A549 (cell line): Measurements from ENCODE around the gene MFN2. TPM values are rescaled to one million over a fixed set of nuclear protein-coding genes. Genes with fewer than 3 reads are reported as not detected.

Experiments used
- ATAC-seq, 2 experiments: fragments of 200-7000 bp in 1 of 2; fragments of >200 bp in 1 of 2; cut with Nextera tagmentation in 1 of 2; cut with Tn5 transposase in 1 of 2; 3 replicates each; pipeline versions ENCODE4 v1.8.0 to v1.9.1; 2018 to 2020; ENCODE audit warnings: mild to moderate bottlenecking in 1 of 2, moderate library complexity in 1 of 2
- CTCF ChIA-PET: fragments of 300-600 bp; sonication (Branson Sonifier 250); formaldehyde crosslinking; extraction: SDS; loops from one replicate; lab custom pipeline; 2021; ENCODE audit warnings: antibody characterized with exemption, inconsistent platforms; lab: Yijun Ruan, JAX
- POLR2A ChIA-PET: fragments of 350-600 bp; formaldehyde crosslinking; extraction: SDS; loops from one replicate; lab custom pipeline; 2021; ENCODE audit warnings: antibody characterized with exemption, inconsistent platforms; lab: Yijun Ruan, JAX
- DNase-seq, 2 experiments: peaks; one replicate each; pipeline versions ENCODE4 v3.0.0 to v3.0.0-alpha.2; 2011 to 2016; ENCODE audit warnings: low read depth in 1 of 2, low spot score in 1 of 2
- FAIRE-seq: peaks from 2 replicates; lab custom pipeline; 2011; peaks lifted over from hg19 to GRCh38; lab: Jason Lieb, UNC
- H3K27ac ChIP-seq, 2 experiments: fragments of >200 bp; sonication (Bioruptor Twin); formaldehyde crosslinking; 3 replicates each; pipeline ENCODE4 v1.5.1; 2016 to 2017
- H3K4me1 ChIP-seq: fragments of >200 bp; sonication (Bioruptor Twin); formaldehyde crosslinking; 3 replicates; pipeline ENCODE4 v1.6.1; 2016
- H3K4me2 ChIP-seq: fragments of >200 bp; sonication (Bioruptor Twin); formaldehyde crosslinking; 3 replicates; pipeline ENCODE4 v1.6.1; 2016
- H3K4me3 ChIP-seq: fragments of >200 bp; sonication (Bioruptor Twin); formaldehyde crosslinking; 3 replicates; pipeline ENCODE4 v1.5.1; 2016
- H3K9me3 ChIP-seq: fragments of >200 bp; sonication (Bioruptor Twin); formaldehyde crosslinking; 3 replicates; pipeline ENCODE4 v1.6.1; 2016
- BHLHE40 ChIP-seq: IDR thresholded peaks from 2 replicates; pipeline ENCODE4 v1.6.1; 2012; ENCODE audit warnings: low read depth, low read length, inconsistent platforms
- CBX2 ChIP-seq: fragments of 200-600 bp; sonication (generic); IDR thresholded peaks from 2 replicates; pipeline ENCODE4 v1.6.1; 2016; ENCODE audit warnings: low read depth, mild to moderate bottlenecking, borderline replicate concordance
- CBX8 ChIP-seq: fragments of 200-600 bp; sonication (generic); IDR thresholded peaks from 2 replicates; pipeline ENCODE4 v1.6.1; 2016
- CHD4 ChIP-seq: fragments of 200-600 bp; sonication (generic); IDR thresholded peaks from 2 replicates; pipeline ENCODE4 v1.6.1; 2016; ENCODE audit warnings: antibody characterized with exemption, mild to moderate bottlenecking, borderline replicate concordance
- E2F6 ChIP-seq: IDR thresholded peaks from 2 replicates; pipeline ENCODE4 v1.6.1; 2012; ENCODE audit warnings: low read depth, borderline replicate concordance
- ELK1 ChIP-seq: fragments of 150-350 bp; IDR thresholded peaks from 2 replicates; pipeline ENCODE4 v1.6.1; 2014; ENCODE audit warnings: low read depth, mild to moderate bottlenecking, low read length
- FOSL2 ChIP-seq, 2 experiments: fragments of 450-650 bp in 1 of 2; fragments of >200 bp in 1 of 2; sonication (Bioruptor Twin) in 1 of 2; formaldehyde crosslinking; IDR thresholded peaks; 2 replicates each; pipeline versions ENCODE4 v1.5.0 to v1.6.1; 2016 to 2020; ENCODE audit warnings: mild to moderate bottlenecking in 1 of 2, moderate library complexity in 1 of 2
- FOXS1 ChIP-seq: fragments of 250-450 bp; sonication (Bioruptor Pico); IDR thresholded peaks from 2 replicates; pipeline ENCODE4 v1.5.0; 2020; ENCODE audit warnings: mild to moderate bottlenecking, moderate library complexity
- HEYL ChIP-seq: fragments of 250-450 bp; sonication (Bioruptor Pico); IDR thresholded peaks from 2 replicates; pipeline ENCODE4 v1.8.0; 2021; ENCODE audit warnings: mild to moderate bottlenecking, moderate library complexity
- HOXB13 ChIP-seq: fragments of 250-450 bp; sonication (Bioruptor Pico); IDR thresholded peaks from 2 replicates; pipeline ENCODE4 v1.5.0; 2020; ENCODE audit warnings: low read depth, mild to moderate bottlenecking, moderate library complexity
- KDM1A ChIP-seq: fragments of 200-600 bp; sonication (generic); IDR thresholded peaks from 2 replicates; pipeline ENCODE4 v1.6.1; 2016; ENCODE audit warnings: low read depth, mild to moderate bottlenecking
- NFE2L2 ChIP-seq: fragments of 150-350 bp; conservative IDR thresholded peaks from 2 replicates; pipeline ENCODE4 v1.6.1; 2014; ENCODE audit warnings: low read length
- NPAS2 ChIP-seq: fragments of 250-450 bp; sonication (Bioruptor Pico); IDR thresholded peaks from 2 replicates; pipeline ENCODE4 v1.8.0; 2022; ENCODE audit warnings: mild to moderate bottlenecking, moderate library complexity, borderline replicate concordance
- SMC3 ChIP-seq: fragments of >200 bp; sonication (Bioruptor Twin); formaldehyde crosslinking; IDR thresholded peaks from 3 replicates; pipeline ENCODE4 v1.6.1; 2018; ENCODE audit warnings: inconsistent platforms
- TFCP2L1 ChIP-seq: fragments of 250-450 bp; sonication (Bioruptor Pico); IDR thresholded peaks from 2 replicates; pipeline ENCODE4 v1.5.0; 2021; ENCODE audit warnings: mild to moderate bottlenecking
- USF2 ChIP-seq: fragments of 450-650 bp; IDR thresholded peaks from 2 replicates; pipeline ENCODE4 v1.6.1; 2014; ENCODE audit warnings: antibody characterized with exemption
- ZFP36 ChIP-seq: fragments of 450-650 bp; IDR thresholded peaks from 2 replicates; pipeline ENCODE4 v1.6.1; 2014; ENCODE audit warnings: borderline replicate concordance; ENCODE audit not compliant: partially characterized antibody
- WGBS: methylation state at CpG from one replicate; pipeline ENCODE4 v1.1.6; 2017; ENCODE audit errors: missing lambda C conversion rate; 5-methylcytosine and 5-hydroxymethylcytosine counted together
- polyA plus RNA-seq, 4 experiments: library from polyadenylated mRNA; depleted of rRNA in 3 of 4; stranded (reverse); fragments of >200 nt; fragmentation: RNase III in 1 of 4; extraction: RNeasy Plus Mini Kit Qiagen cat#74134 plus additional on column Dnase treatment in 1 of 4; gene quantifications; 2 replicates in 3 of 4; 3 replicates in 1 of 4; pipeline ENCODE4 v1.2.3, GENCODE V29; 2011 to 2017
- TF ChIP-seq, protein P1 (sequence below): fragments of 250-450 bp; sonication (Bioruptor Pico); IDR thresholded peaks from 2 replicates; pipeline ENCODE4 v1.5.0; 2020; ENCODE audit warnings: low read depth, mild to moderate bottlenecking, moderate library complexity

The MFN2 gene
- polyA plus RNA-seq, 2 of the 4 experiments (the other 2 are of a cell fraction): 34.7 to 36.8 TPM

GRCh38 chr1:11940260-11940921, 39.9 kb upstream of the MFN2 start:
- CTCF ChIA-PET: interaction anchor here (1.3 kb wide), 1 partner anchor 32 kb away, joined by 3 read pairs; no protein-coding TSS in a partner anchor
- no peak overlapping the region for H3K27ac ChIP-seq
- peaks cover 11% of the 10 kb centered on the region; the same call in 2 of the 3 replicates for H3K4me1 ChIP-seq
- TF ChIP-seq, protein P1, sequence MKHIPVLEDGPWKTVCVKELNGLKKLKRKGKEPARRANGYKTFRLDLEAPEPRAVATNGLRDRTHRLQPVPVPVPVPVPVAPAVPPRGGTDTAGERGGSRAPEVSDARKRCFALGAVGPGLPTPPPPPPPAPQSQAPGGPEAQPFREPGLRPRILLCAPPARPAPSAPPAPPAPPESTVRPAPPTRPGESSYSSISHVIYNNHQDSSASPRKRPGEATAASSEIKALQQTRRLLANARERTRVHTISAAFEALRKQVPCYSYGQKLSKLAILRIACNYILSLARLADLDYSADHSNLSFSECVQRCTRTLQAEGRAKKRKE (CRISPR knock-in tag): no peak
- TF ChIP-seq KDM1A: peak; percentile 48; the same call in 1 of the 2 replicates
- TF ChIP-seq, all 56 proteins: peak for 1
- POLR2A ChIA-PET: interaction anchor here (1.0 kb wide), 1 partner anchor 30 kb away, joined by 3 read pairs; no protein-coding TSS in a partner anchor
- Histone ChIP-seq H3K4me2 (no peak overlapping the region), H3K4me3 (no peak overlapping the region), H3K9me3 (no peaks in the 10 kb centered on the region)
- DNase-seq: no peak
- 82% methylated on average over 9 of the region's 9 CpGs for WGBS
- no peak for FAIRE-seq
- ATAC-seq: no peak; a peak in 1 of 6 replicates

DNA sequence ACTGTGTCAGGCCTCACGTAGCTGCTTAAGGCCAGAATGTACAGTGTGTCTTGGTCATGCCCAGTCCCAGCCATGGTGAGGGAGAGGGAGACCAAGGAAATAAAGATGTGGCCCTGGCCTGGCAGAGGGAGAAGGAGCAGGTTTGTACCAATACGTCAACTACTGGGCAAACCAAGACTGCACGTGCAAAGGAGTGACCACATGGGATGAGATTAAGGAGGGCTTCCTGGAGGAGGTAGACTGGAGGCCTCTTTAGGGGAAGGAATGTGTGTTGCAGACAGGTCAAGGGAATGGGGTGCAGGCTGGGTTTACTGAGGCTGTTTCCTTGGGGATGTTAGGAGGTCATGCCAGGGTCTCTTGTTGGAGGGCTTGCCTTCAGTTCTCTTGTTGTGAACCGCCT, 38.0 kb upstream of the MFN2 start:
- H3K27ac ChIP-seq: no peak overlapping the region
- no peaks in the 10 kb centered on the region for H3K9me3 ChIP-seq
- DNase-seq (no peak), ATAC-seq (no peak), FAIRE-seq (no peak)
- H3K4me2 ChIP-seq: no peak overlapping the region
- H3K4me3 ChIP-seq: no peak overlapping the region
- ChIA-PET CTCF (no interaction called here), POLR2A (no interaction called here)
- H3K4me1 ChIP-seq: peaks cover 11% of the 10 kb centered on the region; the same call in 2 of the 3 replicates
- WGBS: 89% methylated on average over 4 of the region's 4 CpGs
- TF ChIP-seq ZFP36 (peak; percentile 55), CBX2 (no peak)

DNA sequence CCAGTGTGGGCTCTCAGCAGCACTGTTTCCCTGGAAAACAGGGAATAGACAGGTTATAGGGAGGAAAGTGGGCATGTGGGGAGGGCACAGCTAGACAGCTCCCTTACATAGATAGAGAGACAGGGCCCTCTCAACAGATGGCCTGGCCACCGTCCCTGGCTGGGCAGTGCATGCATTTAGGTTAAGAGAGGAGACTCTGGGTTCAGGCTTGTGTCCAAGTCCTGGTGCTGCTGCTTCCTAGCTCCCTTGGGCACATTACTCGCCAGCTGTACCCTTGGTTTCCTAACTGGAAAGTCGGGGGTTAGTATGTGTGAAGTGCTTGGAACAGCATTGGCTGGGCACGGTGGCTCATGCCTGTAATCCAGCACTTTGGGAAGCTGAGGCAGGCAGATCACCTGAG, 36.6 kb upstream of the MFN2 start:
- DNase-seq: no peak
- ChIA-PET CTCF (no interaction called here), POLR2A (no interaction called here)
- ATAC-seq: no peak
- Histone ChIP-seq H3K27ac (no peak overlapping the region), H3K4me2 (no peak overlapping the region), H3K4me3 (no peak overlapping the region), H3K4me1 (peaks cover 7% of the 10 kb centered on the region; the same call in 2 of the 3 replicates), H3K9me3 (no peaks in the 10 kb centered on the region)
- TF ChIP-seq HEYL (CRISPR knock-in tag) (no peak), BHLHE40 (no peak), TFCP2L1 (CRISPR knock-in tag) (no peak), CHD4 (no peak), CBX8 (no peak), SMC3 (no peak), HOXB13 (no peak), NFE2L2 (no peak), FOSL2 (IDR thresholded peaks at IDR 0.05) (no peak), FOSL2 (CRISPR knock-in tag; IDR thresholded peaks at IDR 0.05) (no peak), E2F6 (no peak)
- TF ChIP-seq, protein P1 (CRISPR knock-in tag): no peak
- no peak for FAIRE-seq
- WGBS: 90% methylated on average over 3 of the region's 4 CpGs

DNA sequence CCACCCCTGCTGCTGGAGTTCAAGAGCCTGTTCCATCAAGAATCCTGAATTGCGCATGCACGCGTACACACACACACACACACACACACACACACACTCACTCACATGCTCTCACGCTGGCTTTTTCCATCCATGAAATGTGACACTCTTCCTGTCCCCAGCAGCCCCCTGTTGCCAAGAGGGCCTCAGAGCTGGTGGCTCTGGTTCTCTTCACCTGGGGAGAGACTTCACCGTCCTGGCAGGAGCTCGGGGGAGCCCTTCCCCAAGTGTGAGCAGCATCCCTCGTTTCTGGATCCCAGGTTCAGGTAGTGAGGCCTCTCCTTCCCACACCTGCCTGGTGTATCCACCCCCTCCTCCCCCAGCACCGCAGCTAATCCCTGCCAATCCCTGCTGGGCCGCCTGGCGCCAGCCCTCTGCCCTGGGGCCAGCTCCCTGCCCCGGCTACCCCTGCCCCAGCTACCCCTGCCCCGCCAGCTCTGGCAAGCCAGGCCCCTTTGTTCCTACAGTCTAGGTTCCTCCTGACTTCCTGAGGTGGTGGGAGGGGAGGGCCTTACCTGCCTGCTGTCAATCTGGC, 35.8 kb upstream of the MFN2 start:
- DNase-seq: no peak
- H3K9me3 ChIP-seq: no peaks in the 10 kb centered on the region
- H3K4me2 ChIP-seq: no peak overlapping the region
- FAIRE-seq: no peak
- WGBS: 87% methylated on average over 7 of the region's 12 CpGs
- H3K27ac ChIP-seq: no peak overlapping the region
- ATAC-seq: no peak
- H3K4me1 ChIP-seq: no peaks in the 10 kb centered on the region
- H3K4me3 ChIP-seq: no peak overlapping the region
- POLR2A ChIA-PET: no interaction called here
- no peak for TF ChIP-seq TFCP2L1 (CRISPR knock-in tag)
- no peak for TF ChIP-seq CBX2
- TF ChIP-seq FOSL2 (IDR thresholded peaks at IDR 0.05): no peak
- no peak for TF ChIP-seq FOSL2 (CRISPR knock-in tag; IDR thresholded peaks at IDR 0.05)
- TF ChIP-seq ELK1: no peak
- no peak for TF ChIP-seq USF2
- TF ChIP-seq FOXS1 (CRISPR knock-in tag): no peak
- TF ChIP-seq NPAS2: no peak
- CTCF ChIA-PET: interaction anchor here (0.6 kb wide), 1 partner anchor 25 kb away, joined by 3 read pairs; no protein-coding TSS in a partner anchor
